ENCODE measurements around the gene PIGH.

- no peak for TF ChIP-seq CTCF (IDR thresholded peaks at IDR 0.05)
- no peak for TF ChIP-seq POLR2A (IDR thresholded peaks at IDR 0.05)
These were observed 22.8 kb downstream of the PIGH start for GRCh38 chr14:67577181-67577808.
